Mucosa of descending colon (tissue), 3 donors: Measurements from ENCODE around the gene GNGT2. TPM values are rescaled to one million over a fixed set of nuclear protein-coding genes. Genes with fewer than 3 reads are reported as not detected.

Source experiments
- ATAC-seq: fragments of 200-7000 bp; cut with Tn5 transposase; one replicate; pipeline ENCODE4 v1.9.1; 2020; ENCODE audit warnings: mild to moderate bottlenecking, moderate library complexity
- DNase-seq, 3 donors: peaks; one replicate each; pipeline ENCODE4 v3.0.0-alpha.2; 2020
- H3K36me3 ChIP-seq: fragments of 200-600 bp; one replicate; pipeline ENCODE4 v1.8.0; 2021; ENCODE audit warnings: low read depth, mild to moderate bottlenecking
- H3K4me1 ChIP-seq: fragments of 200-600 bp; one replicate; pipeline ENCODE4 v1.8.0; 2021; ENCODE audit warnings: low read depth, mild to moderate bottlenecking
- H3K4me3 ChIP-seq: fragments of 200-600 bp; one replicate; pipeline ENCODE4 v1.8.0; 2021; ENCODE audit warnings: mild to moderate bottlenecking
- H3K9me3 ChIP-seq: fragments of 200-600 bp; one replicate; pipeline ENCODE4 v1.8.0; 2021; ENCODE audit warnings: mild to moderate bottlenecking
- intact Hi-C, 2 donors: fragments of 100-400 bp; cut with DNase I in 1 of 2; cut with micrococcal nuclease in 1 of 2; formaldehyde crosslinking; loops; one replicate each; pipeline versions ENCODE4 v1.11.0 to v1.11.1; 2022; cut with DNase I, micrococcal nuclease
- total RNA-seq, 3 donors: library from RNA; stranded (reverse); fragmentation: NEBNext Ultra II Directional in 2 of 3; extraction: Animal tissue kit (Norgen Biotek cat#: 25700) in 2 of 3; gene quantifications; one replicate each; pipeline versions ENCODE4 v1.2.1 to v1.2.4, GENCODE V29; 2021 to 2023
- TF ChIP-seq, protein P1 (sequence below): fragments of 200-600 bp; IDR thresholded peaks from one replicate; pipeline ENCODE4 v1.8.0; 2022; ENCODE audit warnings: antibody characterized with exemption, mild to moderate bottlenecking
- donor health status: DM: no; HTN: no; CAD: no; lungs with moderate emphysema.
- donor health status: DM: no; HTN: no; CAD: no.
- donor health status: DM: no; HTN: yes; CAD: no.

The GNGT2 gene
- total RNA-seq, 3 donors from 2014 or later: 0.89 to 1.7 (median 0.96) TPM

DNA sequence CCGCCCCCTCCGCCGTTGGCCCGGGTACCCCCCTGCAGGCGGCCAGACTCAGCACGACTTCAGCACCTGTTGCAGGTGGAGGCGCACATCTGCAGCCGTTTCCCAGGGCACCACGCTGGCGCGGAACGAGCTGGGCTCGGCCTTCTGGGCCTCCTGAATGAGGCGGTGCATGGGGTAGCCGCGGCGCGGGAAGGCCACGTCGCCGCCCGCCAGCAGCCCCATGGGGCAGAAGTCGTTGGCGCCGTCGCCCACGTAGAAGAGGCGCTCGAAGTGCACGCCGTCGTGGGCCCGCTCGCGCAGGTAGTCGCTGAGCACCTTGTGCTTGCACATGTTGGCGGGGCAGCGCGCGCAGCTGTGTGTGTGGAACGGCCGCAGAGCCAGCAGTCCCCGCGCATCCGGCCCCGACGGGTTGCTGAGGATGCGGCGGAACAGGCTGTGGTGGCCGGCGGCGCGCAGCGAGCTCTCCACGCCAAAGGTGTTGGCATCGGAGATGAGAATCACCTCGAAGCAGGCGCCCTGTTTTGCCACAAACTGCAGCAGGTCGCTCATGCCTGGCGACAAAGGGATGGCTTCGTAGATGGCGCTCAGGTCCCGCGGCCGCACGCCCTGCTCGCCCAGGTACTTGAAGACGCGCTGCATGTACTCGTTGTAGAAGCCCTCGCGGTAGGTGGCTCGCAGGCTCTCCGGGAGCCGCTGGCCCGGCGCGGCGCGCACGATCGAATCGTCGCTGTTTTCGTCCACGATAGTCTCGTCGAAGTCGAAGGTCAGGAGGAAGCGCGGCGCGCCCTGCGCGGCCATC, 14.0 kb upstream of the GNGT2 start:
- intact Hi-C loops: loop anchor here in 1 of 2 donors (10.0 kb wide), 1 partner anchor 50 kb away; no protein-coding TSS in a partner anchor
- Histone ChIP-seq H3K36me3 (no peaks in the 10 kb centered on the region), H3K4me3 (no peak overlapping the region), H3K9me3 (no peaks in the 10 kb centered on the region), H3K4me1 (peaks cover 13% of the 10 kb centered on the region)
- TF ChIP-seq, protein P1, sequence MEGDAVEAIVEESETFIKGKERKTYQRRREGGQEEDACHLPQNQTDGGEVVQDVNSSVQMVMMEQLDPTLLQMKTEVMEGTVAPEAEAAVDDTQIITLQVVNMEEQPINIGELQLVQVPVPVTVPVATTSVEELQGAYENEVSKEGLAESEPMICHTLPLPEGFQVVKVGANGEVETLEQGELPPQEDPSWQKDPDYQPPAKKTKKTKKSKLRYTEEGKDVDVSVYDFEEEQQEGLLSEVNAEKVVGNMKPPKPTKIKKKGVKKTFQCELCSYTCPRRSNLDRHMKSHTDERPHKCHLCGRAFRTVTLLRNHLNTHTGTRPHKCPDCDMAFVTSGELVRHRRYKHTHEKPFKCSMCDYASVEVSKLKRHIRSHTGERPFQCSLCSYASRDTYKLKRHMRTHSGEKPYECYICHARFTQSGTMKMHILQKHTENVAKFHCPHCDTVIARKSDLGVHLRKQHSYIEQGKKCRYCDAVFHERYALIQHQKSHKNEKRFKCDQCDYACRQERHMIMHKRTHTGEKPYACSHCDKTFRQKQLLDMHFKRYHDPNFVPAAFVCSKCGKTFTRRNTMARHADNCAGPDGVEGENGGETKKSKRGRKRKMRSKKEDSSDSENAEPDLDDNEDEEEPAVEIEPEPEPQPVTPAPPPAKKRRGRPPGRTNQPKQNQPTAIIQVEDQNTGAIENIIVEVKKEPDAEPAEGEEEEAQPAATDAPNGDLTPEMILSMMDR: no peak
- peak; percentile 51 for ATAC-seq
- DNase-seq: peak; percentile 38 to 75 (median 69)

DNA sequence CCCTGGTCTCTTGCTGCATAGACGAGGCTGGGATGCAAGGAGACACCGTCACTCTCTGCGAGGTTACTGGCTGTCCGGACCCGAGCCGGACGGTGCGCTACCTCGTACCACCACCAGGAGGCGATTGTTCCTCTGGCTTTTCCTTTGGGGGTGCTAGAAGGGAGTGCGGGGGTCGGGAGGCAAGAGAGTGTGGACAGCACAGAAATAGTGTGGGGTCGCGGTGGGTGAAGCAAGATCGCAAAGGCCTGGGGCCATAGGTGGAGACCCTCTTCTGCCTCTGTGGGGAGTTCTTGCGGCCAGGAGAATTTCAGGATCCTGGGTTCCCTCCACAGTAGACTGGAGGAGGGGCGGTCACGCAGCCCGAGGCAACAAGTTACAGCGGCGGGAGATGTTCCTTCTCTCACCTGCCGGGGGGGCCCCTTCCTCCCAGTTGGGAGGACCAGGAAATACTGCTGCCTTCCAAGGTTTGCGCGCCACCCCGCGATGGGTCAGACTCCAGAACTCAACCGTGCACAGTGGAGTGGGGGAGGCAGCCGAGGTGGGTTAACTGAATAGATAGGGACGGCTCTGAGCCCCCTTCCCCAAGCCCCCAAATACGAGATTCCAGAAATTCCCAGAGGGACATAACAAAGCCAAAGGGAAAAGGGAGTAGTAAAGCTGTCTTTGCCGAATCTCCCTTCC, 13.3 kb upstream of the GNGT2 start:
- peaks cover 13% of the 10 kb centered on the region for H3K4me1 ChIP-seq
- intact Hi-C loops: loop anchor here in 1 of 2 donors (10.0 kb wide), 1 partner anchor 49 kb away; no protein-coding TSS in a partner anchor
- H3K4me3 ChIP-seq: no peak overlapping the region

DNA sequence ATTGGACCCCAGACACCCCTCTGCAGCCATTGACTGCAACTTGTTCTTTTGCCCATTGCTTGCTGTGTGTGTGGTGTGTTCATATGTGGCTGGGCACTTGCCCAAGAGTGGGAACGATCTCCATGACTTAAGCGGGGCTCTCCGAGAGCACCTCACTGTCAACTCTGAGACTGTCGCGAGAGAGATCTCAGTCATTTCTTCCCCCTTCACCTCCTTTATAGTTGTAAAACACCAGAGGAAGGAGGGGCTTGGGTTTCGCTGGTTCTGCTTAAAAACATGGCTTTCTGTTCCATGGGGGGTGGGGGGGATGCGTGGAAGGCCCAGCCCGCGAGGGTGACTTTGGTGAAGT, 12.8 kb upstream of the GNGT2 start:
- peaks cover 13% of the 10 kb centered on the region for H3K4me1 ChIP-seq
- no peak for ATAC-seq
- intact Hi-C loops: loop anchor here in 1 of 2 donors (10.0 kb wide), 1 partner anchor 48 kb away; no protein-coding TSS in a partner anchor
- DNase-seq: no peak
- H3K4me3 ChIP-seq: no peak overlapping the region
- no peaks in the 10 kb centered on the region for H3K36me3 ChIP-seq
- TF ChIP-seq, protein P1: no peak
- H3K9me3 ChIP-seq: no peaks in the 10 kb centered on the region

More for the DNA sequence above, 13.3 kb upstream of the GNGT2 start:
- DNase-seq: peak; percentile 66 to 84 (median 84)
- no peaks in the 10 kb centered on the region for H3K9me3 ChIP-seq
- TF ChIP-seq, protein P1: peak; percentile 81
- H3K36me3 ChIP-seq: no peaks in the 10 kb centered on the region
- ATAC-seq: peak; percentile 59

- Histone ChIP-seq H3K36me3 (no peaks in the 10 kb centered on the region), H3K4me3 (no peak overlapping the region), H3K9me3 (no peaks in the 10 kb centered on the region), H3K4me1 (peaks cover 17% of the 10 kb centered on the region)
- no peak for ATAC-seq
- TF ChIP-seq, protein P1: no peak
- peak in 1 of 3 donors; percentile 55 for DNase-seq
- intact Hi-C loops: loop anchor here in 1 of 2 donors (10.0 kb wide), 1 partner anchor 45 kb away; no protein-coding TSS in a partner anchor
Observed at GRCh38 chr17:49219987-49220386, 9.6 kb upstream of the GNGT2 start.

GRCh38 chr17:49218941-49219913, 8.9 kb upstream of the GNGT2 start:
- TF ChIP-seq, protein P1: no peak
- peak; percentile 41 for ATAC-seq
- intact Hi-C loops: no loop called here
- Histone ChIP-seq H3K4me3 (no peak overlapping the region), H3K36me3 (no peaks in the 10 kb centered on the region), H3K4me1 (peaks cover 17% of the 10 kb centered on the region), H3K9me3 (no peaks in the 10 kb centered on the region)
- peak; percentile 51 to 75 (median 66) for DNase-seq
